Psoas muscle (tissue), 8 donors: ENCODE data around the gene NDST3. TPM values are rescaled to one million over a fixed set of nuclear protein-coding genes. Genes with fewer than 3 reads are reported as not detected.

ENCODE experiments used
- ATAC-seq, 4 donors: fragments of 200-7000 bp; cut with Tn5 transposase; one replicate each; pipeline ENCODE4 v1.9.1; 2020; ENCODE audit warnings: moderate library complexity in 3 of 4, mild to moderate bottlenecking in 2 of 4
- DNase-seq, 2 donors: peaks; one replicate each; pipeline ENCODE4 v3.0.0-alpha.2; 2020
- H3K27ac ChIP-seq: fragments of 200-600 bp; one replicate; pipeline ENCODE4 v1.8.0; 2022
- H3K27me3 ChIP-seq, 3 donors: fragments of 200-600 bp in 1 of 3; one replicate each; pipeline versions ENCODE4 v1.6.1 to v1.8.0; 2013 to 2022; ENCODE audit warnings: low read length in 2 of 3, mild to moderate bottlenecking in 2 of 3, moderate library complexity in 1 of 3; ENCODE audit not compliant: insufficient read depth in 3 of 3
- H3K36me3 ChIP-seq, 2 donors: fragments of 200-600 bp in 1 of 2; one replicate each; pipeline versions ENCODE4 v1.6.1 to v1.8.0; 2013 to 2022; ENCODE audit warnings: low read depth in 1 of 2, mild to moderate bottlenecking in 1 of 2, moderate library complexity in 1 of 2; ENCODE audit not compliant: insufficient read depth in 1 of 2
- H3K4me1 ChIP-seq: fragments of 200-600 bp; one replicate; pipeline ENCODE4 v1.8.0; 2022
- H3K4me3 ChIP-seq: fragments of 200-600 bp; one replicate; pipeline ENCODE4 v1.8.0; 2022; ENCODE audit warnings: mild to moderate bottlenecking
- H3K9me3 ChIP-seq: fragments of 200-600 bp; one replicate; pipeline ENCODE4 v1.8.0; 2022
- WGBS, 3 donors: extraction: QIAGEN DNeasy Blood & Tissue Kit; methylation state at CpG; one replicate each; pipeline versions ENCODE4 v1.1.6 to v1.1.7; 2013; 5-methylcytosine and 5-hydroxymethylcytosine counted together
- intact Hi-C, 2 donors: fragments of 100-400 bp; cut with DNase I; formaldehyde crosslinking; loops; one replicate each; pipeline versions ENCODE4 v1.11.0 to v1.14.2; 2022
- polyA plus RNA-seq, 3 donors: library from polyadenylated mRNA; stranded (reverse); fragments of 200-250 nt; gene quantifications; one replicate each; pipeline ENCODE4 v1.2.3, GENCODE V29; 2013
- total RNA-seq, 4 donors: library from RNA; stranded (reverse); fragmentation: NEBNext Ultra II Directional in 2 of 4; extraction: Animal tissue kit (Norgen Biotek cat#: 25700) in 2 of 4; gene quantifications; one replicate each; pipeline versions ENCODE4 v1.2.1 to v1.2.4, GENCODE V29; 2021 to 2023
- TF ChIP-seq, protein P1 (sequence below): fragments of 200-600 bp; IDR thresholded peaks from one replicate; pipeline ENCODE4 v1.8.0; 2022; ENCODE audit warnings: antibody characterized with exemption
- donor health status: healthy with polysubstance abuse.
- donor health status: DM: no; HTN: no; CAD: no; lungs with moderate emphysema.
- donor health status: Bipolar disorder and iron deficiency.
- donor health status: healthy.
- donor health status: DM: yes; HTN: yes; CAD: no.
- donor health status: DM: no; HTN: no; CAD: no.
- donor health status: DM: no; HTN: no; CAD: no.
- donor health status: DM: yes; HTN: yes; CAD: no.

NDST3 gene
- total and polyA plus RNA-seq, 7 donors: not detected

DNA sequence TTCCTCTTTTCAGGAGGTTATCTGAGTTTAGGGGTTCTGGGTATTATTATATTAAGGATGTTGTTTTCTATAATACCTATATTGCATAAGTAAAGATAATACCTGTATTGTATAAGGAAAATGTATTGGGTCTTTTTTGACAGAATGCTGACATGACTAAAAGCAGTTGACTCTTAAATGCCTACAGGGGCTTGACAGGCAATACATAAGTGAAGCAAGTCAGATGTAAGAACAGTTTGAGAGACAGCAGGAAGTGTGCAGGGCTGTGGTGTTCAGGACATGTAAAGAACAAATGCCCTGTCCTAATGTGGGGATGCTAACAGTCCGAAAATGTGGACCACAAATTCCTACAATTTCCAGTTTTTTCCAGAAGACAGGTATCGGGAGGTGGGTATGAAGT is 30.2 kb upstream of the NDST3 start:
- Histone ChIP-seq H3K27me3 (no peaks in the 10 kb centered on the region), H3K36me3 (no peaks in the 10 kb centered on the region), H3K27ac (no peak overlapping the region), H3K9me3 (no peaks in the 10 kb centered on the region), H3K4me1 (no peaks in the 10 kb centered on the region), H3K4me3 (no peak overlapping the region)
- ATAC-seq (no peak), DNase-seq (no peak)
- intact Hi-C loops: no loop called here
- TF ChIP-seq, protein P1, sequence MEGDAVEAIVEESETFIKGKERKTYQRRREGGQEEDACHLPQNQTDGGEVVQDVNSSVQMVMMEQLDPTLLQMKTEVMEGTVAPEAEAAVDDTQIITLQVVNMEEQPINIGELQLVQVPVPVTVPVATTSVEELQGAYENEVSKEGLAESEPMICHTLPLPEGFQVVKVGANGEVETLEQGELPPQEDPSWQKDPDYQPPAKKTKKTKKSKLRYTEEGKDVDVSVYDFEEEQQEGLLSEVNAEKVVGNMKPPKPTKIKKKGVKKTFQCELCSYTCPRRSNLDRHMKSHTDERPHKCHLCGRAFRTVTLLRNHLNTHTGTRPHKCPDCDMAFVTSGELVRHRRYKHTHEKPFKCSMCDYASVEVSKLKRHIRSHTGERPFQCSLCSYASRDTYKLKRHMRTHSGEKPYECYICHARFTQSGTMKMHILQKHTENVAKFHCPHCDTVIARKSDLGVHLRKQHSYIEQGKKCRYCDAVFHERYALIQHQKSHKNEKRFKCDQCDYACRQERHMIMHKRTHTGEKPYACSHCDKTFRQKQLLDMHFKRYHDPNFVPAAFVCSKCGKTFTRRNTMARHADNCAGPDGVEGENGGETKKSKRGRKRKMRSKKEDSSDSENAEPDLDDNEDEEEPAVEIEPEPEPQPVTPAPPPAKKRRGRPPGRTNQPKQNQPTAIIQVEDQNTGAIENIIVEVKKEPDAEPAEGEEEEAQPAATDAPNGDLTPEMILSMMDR: no peak
- 79 to 90% (median 89%) methylated on average over 2 of the region's 2 CpGs for WGBS, 3 donors

DNA sequence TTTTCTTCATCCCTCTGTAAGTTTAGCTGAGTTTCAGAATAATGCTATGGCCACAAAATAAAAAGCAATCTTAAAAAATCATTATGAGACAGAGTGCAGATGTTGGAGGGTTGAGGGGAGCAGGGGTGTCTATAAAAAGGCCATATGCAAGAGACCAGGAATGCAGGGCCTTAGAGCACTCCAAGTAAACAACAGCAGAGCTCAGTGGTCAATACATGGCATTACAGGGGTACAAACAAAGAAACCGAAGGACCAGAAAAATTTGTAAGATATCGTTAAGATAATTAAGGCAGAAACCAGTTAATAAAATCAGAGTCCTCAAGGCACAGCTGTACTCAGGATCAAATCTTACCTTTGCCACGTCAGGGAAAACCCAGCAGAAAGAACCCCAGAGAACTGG is 28.4 kb upstream of the NDST3 start:
- H3K4me1 ChIP-seq: no peaks in the 10 kb centered on the region
- TF ChIP-seq, protein P1: no peak
- WGBS, 3 donors: 72 to 79% (median 77%) methylated on average over 3 of the region's 3 CpGs
- no peaks in the 10 kb centered on the region for H3K36me3 ChIP-seq
- DNase-seq (no peak), ATAC-seq (no peak)
- H3K27me3 ChIP-seq: no peaks in the 10 kb centered on the region
- intact Hi-C loops: no loop called here
- no peaks in the 10 kb centered on the region for H3K9me3 ChIP-seq
- no peak overlapping the region for H3K4me3 ChIP-seq
- no peak overlapping the region for H3K27ac ChIP-seq

GRCh38 chr4:118012142-118012541 is 22.1 kb upstream of the NDST3 start:
- 76 to 96% (median 89%) methylated on average over 2 of the region's 2 CpGs for WGBS, 3 donors
- Histone ChIP-seq H3K27ac (no peak overlapping the region), H3K27me3 (no peaks in the 10 kb centered on the region), H3K36me3 (no peaks in the 10 kb centered on the region), H3K4me3 (no peak overlapping the region), H3K9me3 (no peaks in the 10 kb centered on the region), H3K4me1 (no peaks in the 10 kb centered on the region)
- ATAC-seq: no peak
- TF ChIP-seq, protein P1: no peak
- intact Hi-C loops: no loop called here
- no peak for DNase-seq

GRCh38 chr4:118014831-118015230 is 19.5 kb upstream of the NDST3 start:
- H3K27ac ChIP-seq: no peak overlapping the region
- no peaks in the 10 kb centered on the region for H3K36me3 ChIP-seq
- H3K4me1 ChIP-seq: no peaks in the 10 kb centered on the region
- no peak for ATAC-seq
- no peaks in the 10 kb centered on the region for H3K27me3 ChIP-seq
- WGBS, 3 donors: 89 to 91% (median 89%) methylated on average over 3 of the region's 3 CpGs
- no peaks in the 10 kb centered on the region for H3K9me3 ChIP-seq
- DNase-seq: no peak
- intact Hi-C loops: no loop called here
- TF ChIP-seq, protein P1: no peak
- H3K4me3 ChIP-seq: no peak overlapping the region

GRCh38 chr4:118018381-118019145 is 15.7 kb upstream of the NDST3 start:
- TF ChIP-seq, protein P1: no peak
- Histone ChIP-seq H3K4me1 (no peaks in the 10 kb centered on the region), H3K4me3 (no peak overlapping the region), H3K27ac (no peak overlapping the region), H3K27me3 (no peaks in the 10 kb centered on the region), H3K9me3 (no peaks in the 10 kb centered on the region), H3K36me3 (no peaks in the 10 kb centered on the region)
- DNase-seq: no peak
- ATAC-seq: no peak
- intact Hi-C loops: no loop called here
